Head of caudate nucleus (tissue), 42 donors: Measurements from ENCODE around the gene ANKS4B.
"Not testable (repeated sequence)": the region's sequence is repeated elsewhere in the genome, so short reads cannot be mapped to it uniquely, and the experiment has no call there.

ENCODE experiments used
- DNase-seq, 42 donors: peaks; one replicate each; pipeline versions ENCODE4 v3.0.0 to v3.0.0-alpha.2; 2020 to 2021; ENCODE audit warnings: mixed read lengths in 7 of 42
- intact Hi-C: fragments of 100-400 bp; cut with DNase I; formaldehyde crosslinking; loops from one replicate; pipeline ENCODE4 v1.15.0; 2022

ANKS4B gene

DNA sequence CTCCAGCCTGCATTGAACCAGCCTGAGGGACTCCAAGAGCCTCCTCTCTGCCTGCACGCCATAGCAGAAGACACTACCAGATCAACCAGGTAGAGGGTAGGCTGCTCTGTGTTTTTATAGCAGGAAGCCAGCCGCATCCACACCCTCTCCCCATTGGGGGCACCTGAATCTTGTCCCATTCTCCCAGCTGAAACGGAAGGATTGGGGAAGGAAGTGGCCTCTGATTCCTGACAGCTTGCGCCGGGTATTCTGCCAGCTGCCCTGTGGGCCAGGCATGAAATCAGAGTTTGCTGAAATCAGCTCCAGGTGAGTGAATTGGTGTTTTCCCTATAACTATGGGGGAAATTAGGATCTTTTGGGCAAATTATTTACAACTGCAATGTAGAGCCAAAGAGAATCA is 22.0 kb upstream of the ANKS4B start, which contains the start of gene ZP2:
ZP2 (minus strand) TSS at position 89 of the 400 bp plus-strand sequence; CDS start at position 62, 27 bp downstream.
- DNase-seq, result no peak
- intact Hi-C loops, result no loop called here

DNA sequence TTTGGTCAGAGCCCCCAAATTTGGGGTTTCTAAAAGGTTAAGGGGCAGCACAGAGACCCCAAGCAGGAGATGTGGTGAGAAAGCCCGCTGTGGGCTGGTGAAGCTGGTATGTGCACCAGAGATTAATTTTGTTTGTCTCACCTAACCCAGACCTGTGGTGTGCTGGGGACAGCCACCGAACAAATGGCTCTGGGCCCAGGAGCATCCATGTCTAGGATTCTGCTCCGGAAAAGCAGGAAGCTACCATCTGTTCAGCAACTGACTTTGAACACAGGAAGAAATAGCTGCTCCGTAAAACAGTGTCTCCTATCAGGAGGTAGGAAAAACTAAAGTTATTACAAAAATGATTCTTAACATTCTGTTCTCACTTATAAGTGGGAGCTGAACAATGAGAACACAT is 19.4 kb upstream of the ANKS4B start:
- intact Hi-C loops, result no loop called here
- no peak for DNase-seq

- DNase-seq, result no peak
- intact Hi-C loops, result no loop called here
Measured at GRCh38 chr16:21217121-21217520, 16.4 kb upstream of the ANKS4B start.

GRCh38 chr16:21218153-21218552 is 15.3 kb upstream of the ANKS4B start:
- intact Hi-C loops, result no loop called here
- DNase-seq, result peak in 28 of 42 donors; percentile 6 to 74 (median 32)

DNA sequence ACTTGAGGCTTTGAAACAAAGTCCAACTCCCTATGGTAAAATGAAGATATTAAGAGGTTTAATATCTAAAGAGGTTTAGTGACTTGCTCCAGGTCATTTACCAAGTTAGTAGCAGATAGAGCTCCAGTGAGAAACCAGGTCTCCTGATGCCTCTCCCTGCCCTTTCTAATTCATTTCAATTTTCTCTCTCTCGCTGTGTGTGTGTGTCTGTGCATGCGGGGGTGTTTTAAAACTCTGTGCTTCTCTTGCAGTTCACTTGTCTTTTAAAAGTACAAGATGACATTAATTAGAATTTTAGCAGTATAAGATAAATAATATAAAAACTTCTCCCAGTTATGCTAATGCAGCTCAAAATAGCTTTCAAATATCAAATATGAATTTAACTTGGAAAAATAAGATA is 13.9 kb upstream of the ANKS4B start:
- DNase-seq, result peak in 26 of 42 donors; percentile 10 to 73 (median 34)
- intact Hi-C loops, result no loop called here

DNA sequence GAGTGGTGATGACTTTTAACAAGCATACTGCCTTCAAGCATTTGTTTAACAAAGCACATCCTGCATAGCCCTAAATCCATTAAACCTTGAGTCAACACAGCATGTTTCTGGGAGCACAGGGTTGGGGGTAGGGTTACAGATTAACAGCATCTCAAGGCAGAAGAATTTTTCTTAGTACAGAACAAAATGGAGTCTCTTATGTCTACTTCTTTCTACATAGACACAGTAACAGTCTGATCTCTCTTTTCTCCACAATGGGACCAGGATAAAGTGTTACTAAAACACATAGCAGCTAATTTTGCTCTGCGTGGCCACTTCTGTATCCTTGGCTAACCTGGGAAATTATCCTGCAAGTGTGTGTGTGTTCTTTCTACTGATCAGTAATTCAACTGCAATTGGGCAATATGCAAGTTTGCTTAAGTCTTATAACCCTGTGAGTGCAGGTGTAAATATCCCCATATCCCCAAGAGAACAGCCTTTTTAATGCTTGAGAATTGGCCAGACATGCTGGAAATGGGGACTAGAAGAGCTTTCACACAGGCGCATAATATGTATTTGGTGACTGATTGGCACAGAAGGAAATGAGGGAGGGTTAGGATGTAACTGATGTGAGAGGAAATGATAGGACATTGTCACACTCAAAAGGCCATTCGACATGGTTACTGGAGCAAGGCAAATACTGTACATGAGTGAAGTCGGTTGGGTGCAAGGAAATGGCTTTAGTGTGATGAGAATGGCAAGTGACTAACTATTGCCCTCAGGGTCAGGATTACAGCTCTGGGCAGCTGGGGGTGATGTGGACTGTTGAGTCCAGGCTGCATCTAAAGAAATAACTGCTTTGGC is 10.8 kb upstream of the ANKS4B start:
- no peak for DNase-seq
- intact Hi-C loops, result no loop called here

DNA sequence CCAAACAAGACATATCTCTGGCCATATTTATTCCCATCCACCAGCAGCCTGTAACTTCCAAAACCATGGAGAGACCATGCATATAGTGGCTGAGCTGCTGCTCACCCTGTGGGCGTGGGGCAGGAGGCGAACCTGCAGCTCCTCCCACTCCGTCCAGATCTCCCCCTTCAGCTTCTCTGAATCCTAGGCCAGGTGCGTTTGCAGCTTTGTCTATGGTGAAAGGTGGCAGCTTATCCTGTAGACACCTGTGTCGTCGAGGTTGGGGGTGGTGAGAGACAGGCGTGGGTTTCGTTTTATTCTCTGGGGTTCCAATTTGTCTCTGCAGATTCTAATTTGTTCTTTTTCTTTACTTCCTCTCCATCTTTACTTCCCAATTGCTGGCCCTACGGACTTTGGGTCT is 9.7 kb upstream of the ANKS4B start:
- DNase-seq, result peak in 32 of 42 donors; percentile 3 to 61 (median 30)
- intact Hi-C loops, result no loop called here

DNA sequence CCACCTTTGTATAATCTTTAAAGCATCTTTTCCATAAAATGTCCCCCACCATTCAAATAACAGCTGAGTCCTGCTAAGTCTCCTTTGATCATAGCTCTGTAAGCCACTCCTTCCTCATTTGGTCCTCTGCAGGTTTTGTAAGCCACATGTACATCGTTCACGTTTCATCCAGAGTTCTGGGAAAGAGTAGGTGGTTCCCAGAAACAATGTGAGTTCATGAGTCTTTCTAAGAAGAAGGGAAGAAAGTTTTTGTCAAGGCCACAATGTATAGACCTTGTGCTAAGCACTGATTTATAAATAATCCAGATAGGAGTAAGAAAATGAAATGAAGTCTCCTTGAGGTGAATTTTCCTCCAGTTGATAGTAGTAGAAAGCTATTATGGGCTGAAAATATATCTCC is 8.7 kb upstream of the ANKS4B start:
- DNase-seq, result no peak
- intact Hi-C loops, result no loop called here

DNA sequence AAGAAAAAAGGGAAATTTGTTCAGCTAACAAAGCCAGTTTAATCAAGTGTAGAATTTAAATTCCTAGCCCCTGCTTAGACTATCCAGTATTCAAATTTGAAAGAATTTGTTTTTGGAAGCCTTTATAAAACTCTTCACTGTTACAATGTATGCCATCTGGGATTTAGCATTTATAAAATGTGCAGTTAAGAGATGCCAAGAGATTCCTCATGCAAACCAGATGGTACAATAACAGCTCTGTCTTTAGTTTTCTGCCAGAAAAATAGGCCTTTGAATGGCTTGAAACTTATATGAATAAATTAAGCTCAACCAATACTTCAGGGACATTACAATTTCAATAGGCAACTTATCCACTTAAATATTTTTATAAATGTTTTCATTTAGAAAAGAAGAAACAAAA is 6.8 kb upstream of the ANKS4B start:
- intact Hi-C loops, result no loop called here
- DNase-seq, result no peak

- DNase-seq, result peak in 1 of 42 donors; percentile 3
- intact Hi-C loops, result no loop called here
Measured at GRCh38 chr16:21227866-21228265, 5.6 kb upstream of the ANKS4B start.

GRCh38 chr16:21228361-21228872 is 5.1 kb upstream of the ANKS4B start:
- intact Hi-C loops, result no loop called here
- DNase-seq, result peak in 1 of 42 donors; percentile 35

DNA sequence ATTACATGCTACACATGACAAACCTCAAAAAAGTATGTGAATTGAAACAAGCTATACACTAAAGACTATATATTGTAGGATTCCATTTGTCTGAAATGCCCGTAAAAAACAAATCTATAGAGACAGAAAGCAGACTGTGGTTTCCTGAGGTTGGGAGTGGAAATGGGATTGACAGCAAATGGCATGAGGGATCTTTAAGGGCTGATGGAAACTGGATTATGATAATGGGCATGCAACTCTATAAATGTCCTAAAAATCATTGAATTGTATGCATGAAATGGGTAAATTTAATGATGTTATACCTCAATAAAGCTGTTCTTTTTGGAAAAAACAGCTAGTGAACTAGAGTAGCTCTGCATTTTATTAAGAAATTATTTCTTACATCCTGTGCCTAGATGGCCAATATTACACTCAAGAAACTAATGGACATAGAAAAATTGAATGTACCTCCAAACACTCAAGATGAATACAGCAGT is 416 bp upstream of the ANKS4B start:
- DNase-seq, result no peak
- intact Hi-C loops, result no loop called here

DNA sequence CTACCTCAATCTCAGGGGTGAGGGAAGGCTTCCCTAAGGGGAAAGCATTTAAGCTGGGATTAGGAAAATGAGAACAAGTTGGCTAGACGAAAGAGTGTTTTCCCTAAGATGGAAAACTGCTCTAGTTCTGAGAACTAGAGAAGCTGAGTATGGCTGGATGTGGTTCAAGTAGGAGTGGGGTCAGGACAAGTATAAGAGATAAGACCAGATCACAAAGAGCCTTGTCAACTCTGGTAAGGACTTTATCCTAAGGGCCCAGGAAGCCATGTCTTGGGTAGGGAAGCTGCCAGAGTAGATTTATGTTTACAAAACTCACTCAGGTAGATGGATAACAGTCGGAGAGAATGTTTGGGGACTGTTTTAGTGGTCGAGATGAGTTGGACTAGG is 1.7 kb downstream of the ANKS4B start:
- intact Hi-C loops, result no loop called here
- peak in 1 of 42 donors; percentile 9 for DNase-seq

GRCh38 chr16:21236831-21237230 is 3.3 kb downstream of the ANKS4B start:
- no peak for DNase-seq
- intact Hi-C loops, result no loop called here

- DNase-seq, result no peak
- intact Hi-C loops, result no loop called here
Measured at GRCh38 chr16:21239646-21240045, 6.1 kb downstream of the ANKS4B start.

GRCh38 chr16:21242756-21243155 is 9.3 kb downstream of the ANKS4B start:
- intact Hi-C loops, result no loop called here
- no peak for DNase-seq

DNA sequence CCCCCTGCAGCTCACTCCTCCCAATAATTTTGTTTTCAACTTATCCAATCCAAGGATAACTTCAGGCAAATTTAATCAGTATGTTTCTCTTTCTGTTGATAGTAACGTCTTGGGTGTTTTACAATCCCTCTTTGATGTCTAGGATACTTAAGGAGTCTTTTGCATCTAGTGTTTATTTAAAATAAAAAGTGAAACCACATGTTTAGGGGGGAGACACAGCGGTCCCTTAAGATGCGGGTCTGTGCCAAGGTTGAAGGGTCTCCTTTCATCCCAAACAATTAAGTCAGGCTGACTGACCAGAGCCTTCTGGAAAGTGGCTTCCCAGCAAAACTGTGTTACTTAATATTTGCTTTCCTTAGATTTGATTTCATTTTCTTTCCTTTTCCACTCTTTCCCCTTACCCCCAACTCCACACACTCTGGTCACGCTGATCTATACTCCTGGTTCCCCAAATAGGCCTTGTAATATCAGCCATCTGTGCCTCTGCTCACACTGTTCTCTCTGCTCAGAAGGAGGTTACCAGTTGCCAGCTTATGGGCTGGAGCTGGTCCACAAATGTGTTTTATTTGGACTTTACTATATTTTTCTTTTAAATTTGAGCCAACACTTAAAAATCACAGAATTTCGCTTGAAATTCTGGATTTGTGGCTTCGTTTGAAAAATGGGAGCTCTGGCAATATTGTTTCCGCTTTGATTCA is 11.2 kb downstream of the ANKS4B start:
- intact Hi-C loops, result no loop called here
- DNase-seq, result peak in 1 of 42 donors; percentile 33

GRCh38 chr16:21248179-21248578 is 14.7 kb downstream of the ANKS4B start:
- intact Hi-C loops, result not testable (repeated sequence)

GRCh38 chr16:21250072-21250923 is 16.8 kb downstream of the ANKS4B start:
- DNase-seq, result peak in 19 of 42 donors; percentile 11 to 72 (median 22)
- intact Hi-C loops, result no loop called here

More at GRCh38 chr16:21248179-21248578, 14.7 kb downstream of the ANKS4B start:
- peak in 2 of 42 donors; percentile 12 to 26 for DNase-seq
